Neural crest cell (in vitro differentiated cells): ENCODE data around the gene RAB3GAP2. TPM values are rescaled to one million over a fixed set of nuclear protein-coding genes. Genes with fewer than 3 reads are reported as not detected.
"Not testable (repeated sequence)": the region's sequence is repeated elsewhere in the genome, so short reads cannot be mapped to it uniquely, and the experiment has no call there.

Experiments used
- DNase-seq: peaks from one replicate; pipeline ENCODE4 v3.0.0; 2021; ENCODE audit warnings: low read depth, mixed read lengths, low spot score
- H3K27ac Mint-ChIP-seq: one replicate; pipeline ENCODE4 v1.8.0; 2021; ENCODE audit warnings: mild to moderate bottlenecking, mixed read lengths; ENCODE audit not compliant: unreplicated experiment
- H3K27me3 Mint-ChIP-seq: 2 replicates; pipeline ENCODE4 v1.8.0; 2021; ENCODE audit warnings: low read depth, mild to moderate bottlenecking, mixed read lengths
- H3K36me3 Mint-ChIP-seq: 2 replicates; pipeline ENCODE4 v1.8.0; 2021; ENCODE audit warnings: low read depth, mild to moderate bottlenecking, mixed read lengths
- H3K4me1 Mint-ChIP-seq: 2 replicates; pipeline ENCODE4 v1.8.0; 2021; ENCODE audit warnings: mixed read lengths
- H3K4me3 Mint-ChIP-seq: one replicate; pipeline ENCODE4 v1.8.0; 2021; ENCODE audit warnings: mild to moderate bottlenecking, mixed read lengths
- H3K9me3 Mint-ChIP-seq: 2 replicates; pipeline ENCODE4 v1.8.0; 2021; ENCODE audit warnings: mixed read lengths
- CTCF ChIP-seq: fragments of 200-600 bp; sonication (generic); conservative IDR thresholded peaks from 2 replicates; pipeline ENCODE4 v1.5.0; 2021; ENCODE audit warnings: antibody characterized with exemption, mild to moderate bottlenecking
- total RNA-seq: library from RNA; stranded (reverse); gene quantifications from 2 replicates; pipeline ENCODE4 v1.2.1, GENCODE V29; 2021

Gene RAB3GAP2
- total RNA-seq, 1 donor from 2014 or later, result 36.4 TPM

- Mint-ChIP-seq H3K4me1 (no peaks in the 10 kb centered on the region), H3K9me3 (no peaks in the 10 kb centered on the region), H3K36me3 (no peaks in the 10 kb centered on the region), H3K4me3 (no peak overlapping the region), H3K27me3 (no peaks in the 10 kb centered on the region), H3K27ac (no peak overlapping the region)
- no peak for DNase-seq
- no peak for TF ChIP-seq CTCF
These were observed 47.6 kb downstream of the RAB3GAP2 start for GRCh38 chr1:220224611-220225124.

- Mint-ChIP-seq H3K4me1 (no peaks in the 10 kb centered on the region), H3K36me3 (no peaks in the 10 kb centered on the region), H3K9me3 (no peaks in the 10 kb centered on the region), H3K4me3 (no peak overlapping the region), H3K27me3 (no peaks in the 10 kb centered on the region), H3K27ac (no peak overlapping the region)
- TF ChIP-seq CTCF, result no peak
- no peak for DNase-seq
These were observed 48.2 kb downstream of the RAB3GAP2 start for GRCh38 chr1:220224033-220224432.

GRCh38 chr1:220222939-220223338 is 49.3 kb downstream of the RAB3GAP2 start:
- no peak for TF ChIP-seq CTCF
- no peaks in the 10 kb centered on the region for H3K36me3 Mint-ChIP-seq
- H3K27me3 Mint-ChIP-seq, result no peaks in the 10 kb centered on the region
- no peak overlapping the region for H3K27ac Mint-ChIP-seq
- H3K4me1 Mint-ChIP-seq, result no peaks in the 10 kb centered on the region
- no peak for DNase-seq
- H3K4me3 Mint-ChIP-seq, result no peak overlapping the region
- H3K9me3 Mint-ChIP-seq, result no peaks in the 10 kb centered on the region

GRCh38 chr1:220221670-220222069 is 50.6 kb downstream of the RAB3GAP2 start:
- Mint-ChIP-seq H3K27ac (no peak overlapping the region), H3K9me3 (no peaks in the 10 kb centered on the region), H3K4me3 (no peak overlapping the region), H3K27me3 (no peaks in the 10 kb centered on the region), H3K36me3 (no peaks in the 10 kb centered on the region), H3K4me1 (no peaks in the 10 kb centered on the region)
- no peak for DNase-seq
- TF ChIP-seq CTCF, result no peak

DNA sequence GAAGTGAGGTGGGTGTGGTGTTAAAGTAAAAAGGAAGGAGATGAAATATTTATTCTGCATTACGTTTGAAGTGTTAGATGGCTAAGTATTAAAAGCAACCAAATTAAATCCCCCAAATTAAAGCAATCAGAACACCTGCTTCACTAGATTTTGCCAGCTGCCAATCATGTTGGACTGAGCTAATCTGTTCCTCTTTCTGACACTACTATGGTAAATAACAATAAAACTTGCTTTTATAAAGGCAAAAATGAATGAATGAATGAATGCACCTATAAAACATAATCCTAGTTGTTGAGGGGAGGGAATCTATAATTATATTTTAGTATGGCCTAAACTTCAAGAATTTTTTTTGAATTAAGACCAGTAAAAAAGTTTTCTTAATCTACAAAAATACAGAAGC is 51.0 kb downstream of the RAB3GAP2 start:
- Mint-ChIP-seq H3K27me3 (no peaks in the 10 kb centered on the region), H3K4me1 (no peaks in the 10 kb centered on the region), H3K27ac (no peak overlapping the region), H3K4me3 (no peak overlapping the region), H3K36me3 (no peaks in the 10 kb centered on the region), H3K9me3 (no peaks in the 10 kb centered on the region)
- no peak for TF ChIP-seq CTCF
- no peak for DNase-seq

DNA sequence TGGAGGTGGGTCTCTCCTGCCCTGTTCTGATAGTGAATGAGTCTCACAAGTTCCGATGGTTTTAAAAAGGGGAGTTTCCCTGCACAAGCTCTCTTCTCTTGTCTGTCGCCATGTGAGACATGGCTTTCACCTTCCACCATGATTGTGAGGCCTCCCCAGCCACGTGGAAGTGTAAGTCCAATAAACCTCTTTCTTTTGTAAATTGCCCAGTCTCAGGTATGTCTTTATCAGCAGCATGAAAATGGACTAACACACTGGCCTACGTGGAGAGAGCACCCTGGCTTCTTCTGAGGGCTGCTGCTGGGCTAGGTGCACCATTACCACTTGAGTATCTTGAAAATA is 51.6 kb downstream of the RAB3GAP2 start:
- DNase-seq, H3K4me1 Mint-ChIP-seq, H3K9me3 Mint-ChIP-seq, H3K4me3 Mint-ChIP-seq, H3K27me3 Mint-ChIP-seq, H3K36me3 Mint-ChIP-seq: not testable (repeated sequence)
- H3K27ac Mint-ChIP-seq, result peak overlapping the region; percentile 68
